Mucosa of stomach (tissue), 1 donor: Measurements from ENCODE around the gene VAMP1.
"Not testable (repeated sequence)": the region's sequence is repeated elsewhere in the genome, so short reads cannot be mapped to it uniquely, and the experiment has no call there.

Experiments
- H3K27me3 ChIP-seq: one replicate; pipeline ENCODE4 v1.7.0; 2013; ENCODE audit warnings: mild to moderate bottlenecking, low read length; ENCODE audit not compliant: control insufficient read depth, insufficient read depth
- H3K36me3 ChIP-seq: one replicate; pipeline ENCODE4 v1.7.0; 2013; ENCODE audit warnings: low read length; ENCODE audit not compliant: control insufficient read depth, insufficient read depth
- H3K4me1 ChIP-seq: one replicate; pipeline ENCODE4 v1.7.0; 2013; ENCODE audit warnings: mild to moderate bottlenecking, low read length; ENCODE audit not compliant: control insufficient read depth, insufficient read depth
- H3K4me3 ChIP-seq: one replicate; pipeline ENCODE4 v1.7.0; 2013; ENCODE audit warnings: low read length
- H3K9ac ChIP-seq: one replicate; pipeline ENCODE4 v1.7.0; 2013; ENCODE audit warnings: mild to moderate bottlenecking, low read length, moderate library complexity
- H3K9me3 ChIP-seq: one replicate; pipeline ENCODE4 v1.7.0; 2013; ENCODE audit warnings: mild to moderate bottlenecking, low read length, moderate library complexity; ENCODE audit not compliant: control insufficient read depth
- donor health status: Pancreatic carcinoma.

Gene VAMP1

DNA sequence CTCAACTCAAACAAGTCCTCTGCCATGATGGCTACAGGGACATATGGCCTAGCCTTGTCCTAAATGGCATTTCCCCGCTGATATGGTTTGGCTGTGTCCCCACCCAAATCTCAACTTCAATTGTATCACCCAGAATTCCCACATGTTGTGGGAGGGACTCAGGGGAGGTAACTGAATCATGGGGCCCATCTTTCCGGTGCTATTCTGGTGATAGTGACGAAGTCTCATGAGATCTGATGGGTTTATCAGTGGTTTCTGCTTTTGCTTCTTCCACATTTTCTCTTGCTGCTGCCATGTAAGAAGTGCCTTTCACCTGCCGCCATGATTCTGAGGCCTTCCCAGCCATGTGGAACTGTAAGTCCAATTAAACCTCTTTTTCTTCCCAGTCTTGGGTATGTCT, 3.7 kb downstream of the VAMP1 start:
- not testable (repeated sequence) for H3K9me3 ChIP-seq, H3K27me3 ChIP-seq, H3K4me3 ChIP-seq, H3K9ac ChIP-seq
- peaks cover 14% of the 10 kb centered on the region for H3K4me1 ChIP-seq
- peaks cover 17% of the 10 kb centered on the region for H3K36me3 ChIP-seq

DNA sequence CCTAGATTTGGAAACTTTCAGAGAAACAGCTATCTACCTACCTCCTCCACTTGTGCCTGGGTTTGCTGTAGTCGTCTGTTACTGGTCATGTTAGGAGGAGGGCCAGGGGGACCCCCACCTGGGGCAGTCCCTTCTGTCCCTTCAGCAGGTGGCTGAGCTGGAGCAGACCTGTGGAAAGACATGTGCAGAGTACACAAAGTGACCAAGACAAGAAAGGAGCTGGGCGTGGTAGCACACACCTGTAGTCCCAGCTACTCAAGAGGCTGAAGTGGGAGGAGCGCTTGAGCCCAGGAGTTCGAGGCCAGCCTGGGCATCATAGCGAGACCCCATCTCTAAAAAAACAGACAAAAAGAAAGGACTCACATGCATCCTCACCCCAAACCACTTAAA, 4.3 kb downstream of the VAMP1 start:
- Histone ChIP-seq H3K27me3 (no peaks in the 10 kb centered on the region), H3K4me3 (no peak overlapping the region), H3K9ac (no peak overlapping the region), H3K4me1 (peaks cover 16% of the 10 kb centered on the region), H3K36me3 (peaks cover 22% of the 10 kb centered on the region), H3K9me3 (no peaks in the 10 kb centered on the region)

DNA sequence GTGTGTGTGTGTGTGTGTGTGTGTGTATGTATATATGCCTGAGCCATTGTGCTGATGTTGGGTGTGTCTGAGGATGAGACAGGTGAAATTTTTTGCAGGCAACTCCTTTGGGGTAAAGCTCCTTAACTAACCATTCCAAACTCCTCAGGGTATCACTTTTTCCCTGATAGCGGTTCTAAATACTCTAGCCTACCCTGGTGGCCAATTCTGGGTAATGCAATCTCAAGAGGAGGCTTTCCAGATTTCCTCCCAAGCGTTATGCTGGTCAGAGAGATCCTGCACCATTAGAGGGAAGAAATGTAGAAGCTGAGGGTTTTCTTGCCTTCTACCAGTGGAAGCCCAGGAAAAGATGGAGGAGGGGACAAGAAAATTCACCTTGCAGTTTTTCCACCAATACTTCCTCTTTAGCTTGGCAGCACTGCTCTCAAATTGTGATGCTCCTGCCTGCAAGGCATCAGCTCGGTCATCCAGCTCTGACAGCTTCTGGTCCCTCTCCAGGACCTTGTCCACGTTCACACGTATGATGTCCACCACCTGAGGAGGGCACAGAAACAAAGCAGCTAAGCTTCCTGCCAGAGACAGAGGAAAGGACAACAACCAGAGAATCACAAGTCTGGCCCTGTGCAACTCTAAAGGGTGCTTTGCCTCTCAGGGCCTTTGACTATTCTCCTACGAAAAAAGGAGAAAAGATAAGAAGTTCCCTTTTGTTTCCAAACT, 4.9 kb downstream of the VAMP1 start:
- Histone ChIP-seq H3K27me3 (no peaks in the 10 kb centered on the region), H3K4me3 (no peak overlapping the region), H3K4me1 (peaks cover 22% of the 10 kb centered on the region), H3K9me3 (no peaks in the 10 kb centered on the region), H3K36me3 (peaks cover 26% of the 10 kb centered on the region), H3K9ac (no peak overlapping the region)

DNA sequence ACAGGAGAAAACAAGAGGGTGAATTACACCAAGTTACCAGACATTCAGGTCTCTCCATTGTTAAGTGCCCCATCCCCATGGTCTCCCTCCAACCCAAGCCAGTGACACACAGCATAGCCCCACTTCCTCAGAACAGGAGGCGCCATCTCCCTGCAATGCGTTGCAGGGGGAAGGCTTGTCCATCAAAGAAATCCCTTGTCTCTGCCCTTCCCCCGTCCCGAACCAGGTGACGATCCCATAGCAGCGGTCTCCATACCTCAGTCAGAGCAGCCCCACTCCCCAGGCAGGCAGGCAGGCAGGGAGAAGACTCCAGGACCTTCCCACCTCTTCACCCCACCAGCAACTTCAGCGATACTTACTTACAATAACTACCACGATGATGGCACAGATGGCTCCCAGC, 5.9 kb downstream of the VAMP1 start:
- no peaks in the 10 kb centered on the region for H3K9me3 ChIP-seq
- peaks cover 23% of the 10 kb centered on the region for H3K4me1 ChIP-seq
- H3K9ac ChIP-seq: no peak overlapping the region
- peaks cover 28% of the 10 kb centered on the region for H3K36me3 ChIP-seq
- no peaks in the 10 kb centered on the region for H3K27me3 ChIP-seq
- no peak overlapping the region for H3K4me3 ChIP-seq

DNA sequence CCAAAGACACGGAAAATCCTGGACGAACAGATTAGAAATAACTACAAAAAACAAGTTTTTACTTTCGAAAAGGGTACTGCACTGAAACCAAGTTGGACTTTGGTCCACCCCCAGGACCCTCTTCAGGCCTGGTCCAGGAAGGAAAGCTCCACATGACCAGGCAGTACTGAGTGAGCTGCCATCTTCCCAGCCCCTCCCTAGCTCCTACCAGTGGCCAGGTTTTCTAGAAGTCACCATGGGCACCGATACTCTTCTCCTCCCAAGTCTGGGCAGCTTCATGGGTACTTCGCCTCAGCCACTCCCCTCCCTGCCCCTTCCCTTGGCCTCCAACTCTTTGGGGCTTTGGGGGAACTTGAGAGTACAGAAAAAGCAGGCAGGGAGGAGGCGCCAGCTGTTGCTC, 6.6 kb downstream of the VAMP1 start:
- Histone ChIP-seq H3K4me3 (no peak overlapping the region), H3K4me1 (peaks cover 19% of the 10 kb centered on the region), H3K9me3 (no peaks in the 10 kb centered on the region), H3K27me3 (no peaks in the 10 kb centered on the region), H3K36me3 (peaks cover 29% of the 10 kb centered on the region), H3K9ac (no peak overlapping the region)

DNA sequence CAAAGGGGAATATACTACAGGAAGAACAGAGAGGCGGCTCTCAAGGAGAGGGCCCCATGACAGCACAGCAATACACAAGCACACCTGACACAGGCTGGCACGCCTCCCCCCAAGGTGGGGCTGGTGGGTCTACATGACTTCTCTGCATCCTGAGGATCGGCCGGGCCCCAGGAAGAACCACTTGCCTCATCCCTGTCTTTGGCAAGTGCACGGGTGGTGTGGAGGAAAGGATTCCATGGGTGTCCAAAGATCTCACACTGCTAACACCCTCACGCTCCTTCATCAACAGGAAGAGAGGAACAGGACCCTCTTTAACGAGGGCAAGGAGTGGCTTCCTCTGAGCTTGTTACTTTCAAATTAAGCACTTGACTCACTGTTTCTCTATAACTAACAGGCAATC, 7.3 kb downstream of the VAMP1 start:
- Histone ChIP-seq H3K9me3 (no peaks in the 10 kb centered on the region), H3K9ac (no peak overlapping the region), H3K27me3 (no peaks in the 10 kb centered on the region), H3K4me3 (no peak overlapping the region), H3K4me1 (peaks cover 12% of the 10 kb centered on the region), H3K36me3 (peaks cover 35% of the 10 kb centered on the region)

DNA sequence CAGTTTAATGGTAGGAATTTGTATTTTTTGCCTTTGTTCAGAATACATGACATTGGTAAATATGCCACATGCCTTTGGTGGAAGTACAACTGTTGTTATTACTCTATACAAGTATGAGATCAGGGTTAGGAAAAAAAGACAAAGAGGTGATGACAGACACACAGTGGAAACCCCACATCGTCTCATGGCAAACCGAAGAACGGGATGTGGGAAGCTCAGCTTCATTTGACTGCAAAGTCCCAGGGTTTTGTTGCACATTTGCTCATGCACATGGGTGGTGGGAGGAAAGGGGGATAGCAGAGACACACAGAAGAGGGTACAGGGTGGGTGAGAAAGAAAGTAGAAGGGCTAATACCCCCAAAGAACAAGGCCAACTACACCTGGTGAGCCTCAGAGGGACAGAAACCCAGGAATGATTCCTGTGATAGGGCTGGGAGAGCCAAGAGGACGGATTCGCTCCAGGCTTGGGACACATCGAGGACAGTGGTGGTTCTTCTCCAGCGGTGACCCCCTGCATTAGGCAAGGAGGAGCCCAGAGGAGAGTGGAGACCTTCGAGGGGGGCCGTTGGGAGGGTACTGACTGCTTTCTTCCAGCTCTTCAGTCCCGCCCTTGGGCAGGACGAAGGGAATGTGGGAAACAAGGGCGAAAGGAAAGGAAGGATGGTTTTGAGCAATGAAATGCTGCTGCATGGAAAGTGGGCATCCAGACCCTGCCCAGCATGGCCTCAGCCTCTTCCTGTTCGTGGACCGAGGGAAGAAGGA, 8.1 kb downstream of the VAMP1 start:
- Histone ChIP-seq H3K9me3 (no peaks in the 10 kb centered on the region), H3K36me3 (peaks cover 40% of the 10 kb centered on the region), H3K4me1 (peaks cover 8% of the 10 kb centered on the region), H3K4me3 (no peak overlapping the region), H3K27me3 (no peaks in the 10 kb centered on the region), H3K9ac (no peak overlapping the region)

DNA sequence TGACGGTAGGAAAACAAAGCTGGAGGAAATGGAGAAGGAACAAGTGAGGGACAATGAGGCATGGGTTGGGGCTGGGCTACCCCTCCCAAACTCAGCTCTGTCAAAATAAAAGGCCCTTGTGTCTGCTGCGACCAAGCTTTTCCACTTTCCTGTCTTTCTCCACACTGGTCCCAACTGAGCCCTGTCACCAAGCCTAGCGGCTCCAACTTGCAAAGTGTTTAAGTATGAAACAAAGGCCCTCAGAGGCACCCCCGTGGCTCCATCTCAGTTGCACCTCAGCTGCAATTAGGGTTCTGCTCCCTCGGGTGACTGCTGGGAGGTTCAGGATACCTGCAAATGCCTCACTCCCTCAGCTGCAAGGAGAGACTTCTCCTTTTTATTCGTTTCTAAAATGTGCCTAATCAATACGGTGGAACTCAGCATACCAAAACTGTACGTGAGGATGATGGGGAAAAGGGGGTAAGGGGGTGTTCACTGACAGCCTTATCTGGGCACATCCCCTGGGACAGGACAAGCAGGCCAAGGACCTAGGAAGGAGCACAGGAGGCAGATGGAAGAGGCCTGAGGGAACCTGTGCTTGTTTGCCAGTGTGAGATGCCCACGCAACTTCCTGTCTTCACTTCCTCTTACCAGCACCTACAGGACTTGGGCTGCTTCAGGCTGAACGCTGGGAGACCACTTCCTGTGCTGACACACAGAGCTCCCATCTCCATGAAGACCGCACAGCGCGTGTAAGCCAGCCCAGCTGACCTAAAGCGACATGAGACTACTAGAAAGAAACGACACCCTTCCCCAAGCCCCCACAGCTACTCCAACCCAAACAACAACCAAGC, 8.9 kb downstream of the VAMP1 start:
- Histone ChIP-seq H3K4me3 (no peak overlapping the region), H3K4me1 (peaks cover 8% of the 10 kb centered on the region), H3K27me3 (no peaks in the 10 kb centered on the region), H3K9me3 (no peaks in the 10 kb centered on the region), H3K9ac (no peak overlapping the region), H3K36me3 (peaks cover 41% of the 10 kb centered on the region)

DNA sequence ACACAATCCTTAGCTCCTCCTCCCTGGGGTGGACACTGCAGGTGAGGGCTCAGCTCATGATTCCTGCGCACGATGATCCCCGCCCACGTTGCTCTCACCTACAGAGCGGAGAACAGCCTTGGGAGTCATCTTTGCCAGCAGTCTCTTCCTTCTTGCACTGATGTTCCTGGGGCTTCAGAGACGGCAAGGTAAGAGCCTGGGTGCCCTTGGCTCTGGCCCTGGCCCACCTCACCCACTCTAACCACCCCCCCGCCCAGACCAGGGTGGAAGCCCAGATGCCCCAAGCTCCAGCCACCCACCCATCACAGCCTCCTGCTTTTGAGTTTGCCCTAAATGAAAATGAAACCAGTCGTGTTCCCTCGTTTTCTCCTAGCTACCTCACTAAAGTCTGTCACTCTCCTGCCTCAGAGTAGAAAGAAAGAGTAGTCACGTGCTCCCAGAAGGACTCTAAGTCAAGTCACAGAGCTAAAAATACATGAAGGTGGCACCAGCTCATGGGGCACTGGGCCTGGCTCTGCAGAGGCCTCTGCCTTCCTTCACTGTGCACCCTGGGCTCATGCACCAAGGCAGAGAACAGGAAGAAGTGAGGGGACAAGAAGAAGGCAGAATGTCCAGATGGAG, 9.6 kb downstream of the VAMP1 start:
- H3K9me3 ChIP-seq: no peaks in the 10 kb centered on the region
- H3K27me3 ChIP-seq: no peaks in the 10 kb centered on the region
- H3K9ac ChIP-seq: no peak overlapping the region
- no peak overlapping the region for H3K4me3 ChIP-seq
- peaks cover 8% of the 10 kb centered on the region for H3K4me1 ChIP-seq
- peaks cover 41% of the 10 kb centered on the region for H3K36me3 ChIP-seq

DNA sequence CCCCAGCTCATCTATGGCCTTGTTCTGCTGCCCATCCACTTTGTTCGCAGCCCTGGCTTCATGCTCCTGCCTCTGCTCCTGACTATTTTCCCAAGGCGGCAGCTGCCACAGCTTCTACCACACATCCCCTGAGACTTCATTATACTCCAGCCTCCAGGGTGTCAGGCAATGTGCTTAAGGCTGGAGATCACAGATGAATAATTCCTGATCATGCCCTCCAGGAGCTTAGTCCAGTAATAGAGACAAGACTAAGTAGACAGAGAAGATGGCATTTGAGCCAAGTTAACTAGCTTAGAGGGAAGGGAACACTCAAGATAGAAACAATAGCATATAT, 11.5 kb downstream of the VAMP1 start:
- H3K9ac ChIP-seq: no peak overlapping the region
- H3K4me1 ChIP-seq: peaks cover 8% of the 10 kb centered on the region
- peaks cover 40% of the 10 kb centered on the region for H3K36me3 ChIP-seq
- no peak overlapping the region for H3K4me3 ChIP-seq
- no peaks in the 10 kb centered on the region for H3K27me3 ChIP-seq
- H3K9me3 ChIP-seq: no peaks in the 10 kb centered on the region

DNA sequence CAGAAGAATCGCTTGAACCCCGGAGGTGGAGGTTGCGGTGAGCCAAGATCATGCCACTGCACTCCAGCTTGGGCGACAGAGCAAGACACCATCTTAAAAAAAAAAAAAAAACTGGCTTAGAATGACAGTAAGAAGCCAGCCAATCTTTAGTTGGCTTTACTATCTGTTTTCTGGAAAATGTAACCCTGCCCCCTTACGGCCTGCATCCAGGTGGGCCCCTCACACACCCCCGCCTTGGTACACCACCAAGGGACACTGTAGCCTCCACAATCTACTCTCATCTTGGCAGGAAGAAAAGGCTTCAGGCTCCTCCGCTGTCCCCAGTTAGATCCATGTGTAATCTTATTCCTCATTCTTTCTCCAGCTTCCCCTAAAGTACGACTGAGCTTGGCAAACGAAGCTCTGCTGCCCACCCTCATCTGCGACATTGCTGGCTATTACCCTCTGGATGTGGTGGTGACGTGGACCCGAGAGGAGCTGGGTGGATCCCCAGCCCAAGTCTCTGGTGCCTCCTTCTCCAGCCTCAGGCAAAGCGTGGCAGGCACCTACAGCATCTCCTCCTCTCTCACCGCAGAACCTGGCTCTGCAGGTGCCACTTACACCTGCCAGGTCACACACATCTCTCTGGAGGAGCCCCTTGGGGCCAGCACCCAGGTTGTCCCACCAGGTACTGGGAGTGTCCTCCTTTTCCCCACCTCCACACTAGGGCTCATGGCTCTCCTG, 12.0 kb downstream of the VAMP1 start:
- Histone ChIP-seq H3K9me3 (no peaks in the 10 kb centered on the region), H3K36me3 (peaks cover 38% of the 10 kb centered on the region), H3K4me1 (peaks cover 9% of the 10 kb centered on the region), H3K27me3 (no peaks in the 10 kb centered on the region), H3K4me3 (no peak overlapping the region), H3K9ac (no peak overlapping the region)
